CMK (cell line): ENCODE measurements around the gene LMO7.
"Not testable (repeated sequence)": the region's sequence is repeated elsewhere in the genome, so short reads cannot be mapped to it uniquely, and the experiment has no call there.

Experiments used
- DNase-seq: peaks from one replicate; pipeline ENCODE4 v3.0.0-alpha.2; 2010; ENCODE audit warnings: low read depth

The LMO7 gene

GRCh38 chr13:75771818-75772217 is 135.7 kb downstream of the LMO7 start:
- DNase-seq = no peak

GRCh38 chr13:75774176-75774575 is 138.0 kb downstream of the LMO7 start:
- no peak for DNase-seq

- no peak for DNase-seq
Measured at GRCh38 chr13:75776550-75776949, 140.4 kb downstream of the LMO7 start.

GRCh38 chr13:75779393-75779792 is 143.3 kb downstream of the LMO7 start:
- DNase-seq = no peak

DNA sequence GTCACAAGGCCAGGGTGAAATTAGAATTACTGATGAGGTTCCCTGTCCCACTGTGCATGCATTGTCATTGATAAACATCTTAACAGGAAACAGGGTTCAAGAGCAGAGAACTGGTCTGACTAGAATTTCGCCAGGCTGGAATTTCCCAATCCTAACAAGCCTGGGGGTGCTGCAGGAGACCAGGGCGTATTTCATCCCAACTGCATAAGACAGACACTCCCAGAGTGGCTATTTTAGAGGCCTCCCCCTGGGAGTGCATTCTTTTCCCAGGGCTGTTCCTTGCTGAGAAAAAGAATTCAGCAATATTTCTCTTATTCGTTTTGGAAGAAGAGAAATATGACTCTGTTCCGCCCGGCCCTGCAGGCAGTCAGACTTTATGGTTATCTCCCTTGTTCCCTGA is 144.0 kb downstream of the LMO7 start:
- not testable (repeated sequence) for DNase-seq

GRCh38 chr13:75782985-75783384 is 146.9 kb downstream of the LMO7 start:
- no peak for DNase-seq

DNA sequence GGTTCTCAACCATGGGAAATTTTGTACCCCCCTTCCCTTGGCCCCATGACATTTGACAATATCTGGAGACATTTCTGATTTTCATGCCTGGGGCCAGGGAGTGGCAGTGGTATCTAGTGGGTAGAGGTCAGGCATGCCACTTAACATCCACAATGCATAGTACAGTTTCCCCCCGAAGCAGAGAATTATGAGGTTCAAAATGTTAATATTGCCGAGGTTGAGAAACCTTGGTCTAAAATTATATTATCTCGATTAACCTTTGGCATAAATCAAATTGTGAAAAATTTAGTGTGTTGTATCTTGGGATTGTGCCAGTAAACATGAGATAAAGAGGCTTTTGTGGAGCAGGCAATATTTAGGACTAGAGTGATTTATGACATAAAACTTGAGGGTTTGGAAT is 147.9 kb downstream of the LMO7 start:
- no peak for DNase-seq

DNA sequence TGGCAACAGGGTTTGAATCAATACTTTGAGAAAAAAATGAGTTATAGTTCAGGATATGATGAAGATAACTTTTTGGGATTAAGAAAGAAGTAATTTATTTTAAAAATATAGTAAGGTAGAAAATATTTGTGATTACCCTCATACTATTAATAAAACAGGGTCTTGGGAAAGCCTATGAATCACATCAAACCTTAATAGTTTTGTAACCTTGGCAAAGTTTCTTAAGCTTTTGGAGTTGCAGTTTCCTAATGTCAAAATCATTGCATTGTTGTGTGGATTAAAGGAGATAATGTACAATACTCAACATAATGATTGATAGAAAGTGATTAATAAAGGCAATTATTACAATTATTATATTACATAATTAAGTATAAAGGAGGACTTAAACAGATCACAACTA is 149.0 kb downstream of the LMO7 start:
- DNase-seq = no peak

DNA sequence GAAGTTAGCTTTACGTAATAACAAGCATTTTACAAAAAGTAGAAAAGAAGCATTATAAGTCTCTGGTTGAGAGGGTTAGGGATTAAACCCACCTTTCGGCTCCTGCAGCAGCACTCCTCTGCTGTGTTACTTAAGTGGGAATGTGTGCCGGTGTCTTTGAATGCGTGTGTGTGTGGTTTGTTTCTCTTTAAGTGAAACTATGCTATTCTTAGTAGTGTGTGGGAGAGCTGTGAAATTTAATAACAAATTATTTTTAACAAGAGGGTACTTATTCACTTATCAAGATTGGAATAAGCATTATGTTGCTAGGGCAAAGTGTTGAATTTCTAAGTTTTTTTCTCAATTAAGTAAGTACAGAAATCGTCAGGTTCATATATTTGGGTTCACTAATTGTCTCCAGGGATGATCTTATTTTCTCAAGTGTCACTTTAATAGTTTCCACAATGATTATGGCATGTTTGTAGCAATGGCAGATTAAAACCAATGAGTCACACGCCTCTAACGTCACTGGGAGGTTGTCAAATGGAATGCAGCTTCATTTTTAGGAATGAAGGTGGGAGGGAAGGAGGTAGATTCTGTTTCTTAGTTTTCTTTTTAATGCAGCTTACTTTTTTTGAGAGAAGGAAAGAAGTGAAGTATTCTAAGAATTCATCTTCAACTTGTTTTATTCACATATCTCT is 151.3 kb downstream of the LMO7 start:
- no peak for DNase-seq

DNA sequence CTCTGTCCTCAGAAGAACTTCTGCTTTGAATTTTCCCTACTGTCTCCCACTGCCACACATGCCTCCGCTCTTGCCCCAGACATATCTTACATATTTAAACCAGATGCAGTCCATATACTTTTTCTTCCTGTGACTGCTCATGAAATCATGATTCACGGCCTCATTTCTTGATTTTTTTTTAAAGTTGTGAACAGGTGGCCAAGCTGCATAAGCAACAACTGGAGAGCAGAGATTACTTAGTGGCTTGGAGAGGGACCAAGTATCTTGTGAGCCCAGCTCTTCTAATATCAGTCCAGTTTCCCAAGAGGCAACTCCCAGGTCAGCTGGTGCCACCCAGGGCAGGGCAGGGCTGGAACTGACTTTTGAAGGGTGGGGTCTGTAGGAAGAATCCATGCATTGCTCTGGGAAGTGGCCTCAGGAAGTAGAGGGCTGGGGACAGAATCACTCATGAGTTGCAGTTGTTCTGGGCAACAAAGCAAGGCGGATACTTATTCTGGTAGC is 152.4 kb downstream of the LMO7 start:
- DNase-seq = peak; percentile 17

DNA sequence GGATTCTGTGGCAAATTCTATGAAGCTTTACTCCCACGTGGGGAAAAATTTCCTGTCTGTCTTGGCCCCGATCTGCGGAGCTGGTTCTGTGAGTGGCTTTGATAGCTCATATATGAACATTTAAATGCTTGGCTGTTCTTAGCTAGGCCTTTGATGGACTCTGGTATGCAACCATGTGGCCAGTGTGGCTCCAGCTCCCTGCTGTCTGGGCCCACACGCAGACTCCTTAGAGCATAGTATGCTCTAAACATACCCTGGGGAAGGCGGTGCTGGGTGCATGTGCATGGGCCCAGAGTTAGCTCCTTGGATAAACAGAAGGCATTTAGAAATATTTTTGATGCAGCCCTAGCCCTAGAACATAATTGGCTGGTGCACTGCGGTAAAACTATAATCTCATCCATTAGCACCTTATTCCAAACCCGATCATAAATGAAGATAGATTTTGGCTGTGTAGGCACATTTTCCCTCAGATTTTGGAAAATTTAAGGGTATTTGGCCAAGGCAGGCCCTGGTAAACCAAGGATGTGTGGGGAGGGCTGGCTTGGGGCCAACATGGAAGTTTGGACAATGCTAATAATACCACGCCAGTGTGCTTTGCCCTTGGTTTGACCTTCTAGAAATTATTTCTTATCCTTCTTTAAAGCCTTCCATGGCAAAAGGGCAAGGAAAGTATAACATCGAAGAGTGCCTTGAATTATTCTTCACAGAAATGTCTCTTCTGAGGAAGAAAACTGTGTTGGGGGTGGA is 153.5 kb downstream of the LMO7 start:
- DNase-seq = no peak

GRCh38 chr13:75790198-75790970 is 154.3 kb downstream of the LMO7 start:
- no peak for DNase-seq

DNA sequence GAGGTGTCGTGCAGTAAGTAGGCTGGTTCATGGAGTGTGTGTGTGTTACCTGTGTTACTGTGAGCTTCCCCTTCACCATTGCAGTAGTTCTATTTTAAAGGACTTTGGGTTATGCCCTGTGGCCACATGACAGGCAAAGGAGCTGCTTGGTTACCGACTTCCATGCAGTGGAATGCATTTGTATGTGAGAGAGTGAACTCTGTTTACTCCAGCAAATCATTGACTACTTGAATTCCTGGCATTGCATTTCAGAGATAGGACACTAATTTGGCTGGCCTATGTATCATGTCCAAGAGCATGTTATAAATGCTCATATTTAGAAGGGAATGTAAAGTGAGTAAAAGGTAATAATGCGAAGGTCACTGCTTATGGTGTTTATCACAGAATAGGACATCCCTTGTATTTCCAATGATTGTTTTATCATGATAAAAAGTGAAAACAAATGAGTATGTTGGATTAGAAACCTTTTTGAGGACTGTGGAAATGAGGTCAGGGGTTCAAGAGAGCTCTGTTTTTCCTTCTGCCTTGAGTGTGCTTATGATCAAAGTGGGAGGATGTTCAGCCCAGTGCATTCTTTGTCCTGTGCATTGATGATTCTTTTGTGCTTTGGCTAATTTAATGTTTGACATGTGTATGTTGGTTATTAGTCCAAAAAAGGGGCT is 156.5 kb downstream of the LMO7 start:
- no peak for DNase-seq

GRCh38 chr13:75793188-75793567 is 157.0 kb downstream of the LMO7 start:
- DNase-seq = not testable (repeated sequence)

DNA sequence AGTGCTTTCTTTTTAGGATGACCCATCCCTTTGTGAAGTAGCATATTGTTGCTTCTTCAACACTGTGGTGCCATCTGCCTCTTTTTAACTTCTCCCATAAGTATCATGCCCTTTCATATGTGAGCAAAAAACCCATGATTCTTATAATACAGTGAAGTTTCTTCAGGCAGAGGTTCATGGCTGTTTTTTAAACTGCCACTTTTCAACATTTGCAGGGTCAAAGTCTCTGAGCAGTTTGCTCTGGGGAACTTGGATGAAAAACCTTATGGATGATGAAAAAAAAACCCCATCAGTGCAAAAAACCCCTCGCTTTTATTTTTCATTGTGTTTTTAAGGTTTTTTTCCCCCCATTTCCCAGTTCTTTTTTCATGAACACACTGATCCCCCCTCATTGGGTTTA is 158.5 kb downstream of the LMO7 start:
- no peak for DNase-seq

DNA sequence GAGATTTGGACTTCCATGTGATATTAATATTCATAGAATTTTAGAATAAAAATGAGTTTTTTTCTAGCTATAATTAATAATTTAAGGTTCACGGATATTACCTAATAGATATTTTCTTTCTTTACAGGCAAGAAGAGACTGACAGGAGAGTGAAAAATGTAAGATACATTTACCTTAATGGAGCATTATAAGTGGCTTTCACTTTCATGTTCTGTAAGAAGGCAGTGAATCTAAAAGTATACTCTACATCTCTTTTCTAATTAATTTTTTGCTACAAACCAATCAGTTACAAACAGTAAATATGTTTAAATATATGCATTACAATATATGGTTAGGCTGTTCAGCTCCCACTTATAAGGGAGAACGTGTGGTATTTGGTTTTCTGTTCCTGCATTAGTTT is 159.1 kb downstream of the LMO7 start:
- DNase-seq = no peak

DNA sequence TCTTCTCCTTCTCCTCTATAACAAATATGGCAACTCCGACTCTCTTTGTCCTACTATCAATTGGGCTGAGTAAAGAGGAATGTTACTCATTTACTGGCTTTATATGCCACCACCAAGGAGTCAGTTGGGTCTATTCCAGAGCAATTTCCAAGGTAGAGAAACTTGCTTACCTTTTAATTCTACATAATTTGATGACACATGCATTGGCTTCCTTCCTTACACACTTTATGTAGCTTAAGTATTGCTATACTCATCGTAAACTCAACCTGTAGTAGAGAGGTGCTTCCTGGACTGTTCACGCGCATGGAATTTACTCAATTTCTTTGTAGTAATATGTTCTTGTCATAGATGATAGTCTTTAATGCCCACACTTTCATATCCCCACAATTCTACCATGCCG is 160.7 kb downstream of the LMO7 start:
- DNase-seq = no peak

DNA sequence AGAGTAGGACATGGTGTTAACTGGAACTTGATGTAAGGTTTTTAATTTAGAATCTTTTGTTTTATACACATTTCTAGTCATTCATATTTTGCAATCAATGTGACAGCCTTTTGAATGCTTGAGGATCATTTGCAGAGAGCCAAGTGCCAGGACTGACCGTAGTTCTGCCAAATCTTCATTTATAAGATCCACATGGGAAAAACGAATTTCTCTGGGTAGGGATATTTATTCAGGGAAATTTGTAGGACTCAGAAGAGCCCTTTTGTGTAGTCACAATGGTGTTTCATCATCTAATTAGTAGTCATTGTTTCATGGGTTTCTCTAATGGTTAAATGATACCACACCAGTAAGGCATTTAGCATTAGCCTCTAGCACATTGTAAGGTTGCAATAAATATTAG is 161.1 kb downstream of the LMO7 start:
- DNase-seq = no peak

DNA sequence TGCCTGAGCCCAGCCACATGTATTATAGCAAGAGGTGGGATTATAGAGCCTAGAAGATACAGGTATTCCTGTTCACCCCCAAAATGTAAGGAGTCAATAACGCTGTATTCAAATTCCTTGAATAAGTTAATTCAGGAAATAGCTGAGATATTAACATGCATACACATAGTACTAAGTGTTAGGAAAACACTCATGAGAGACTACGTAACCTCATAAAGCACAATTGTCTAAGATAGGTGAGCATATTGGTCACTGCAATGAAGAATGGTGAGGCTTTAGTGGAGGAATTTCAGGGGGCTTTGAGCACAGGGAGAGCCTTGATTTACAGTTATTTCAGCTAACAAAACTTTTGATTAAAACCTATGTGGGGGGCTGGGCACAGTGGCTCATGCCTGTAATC is 161.6 kb downstream of the LMO7 start:
- no peak for DNase-seq

- no peak for DNase-seq
Measured at GRCh38 chr13:75798353-75799255, 162.5 kb downstream of the LMO7 start.

DNA sequence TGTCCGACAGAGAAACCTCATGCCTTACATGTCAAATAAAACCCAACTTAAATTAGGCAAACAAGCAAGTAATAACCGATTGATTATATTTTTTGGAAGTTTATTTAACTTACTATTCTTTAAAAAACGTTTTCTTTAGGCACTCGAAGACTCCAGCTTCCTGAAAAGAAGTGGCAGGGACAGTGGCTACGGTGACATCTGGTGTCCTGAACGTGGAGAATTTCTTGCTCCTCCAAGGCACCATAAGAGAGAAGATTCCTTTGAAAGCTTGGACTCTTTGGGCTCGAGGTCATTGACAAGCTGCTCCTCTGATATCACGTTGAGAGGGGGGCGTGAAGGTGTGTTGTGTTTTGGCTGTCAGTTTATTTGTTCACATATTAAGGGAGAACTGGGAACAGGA is 164.4 kb downstream of the LMO7 start:
- DNase-seq = no peak
